ENCODE results near the gene ERN1. TPM values are rescaled to one million over a fixed set of nuclear protein-coding genes. Genes with fewer than 3 reads are reported as not detected.

Gene ERN1
- total and polyA plus RNA-seq, 2 of the 13 experiments (the other 11 are each of a cell fraction or from before 2014, with no cell fraction given): 6.0 to 12.7 TPM

DNA sequence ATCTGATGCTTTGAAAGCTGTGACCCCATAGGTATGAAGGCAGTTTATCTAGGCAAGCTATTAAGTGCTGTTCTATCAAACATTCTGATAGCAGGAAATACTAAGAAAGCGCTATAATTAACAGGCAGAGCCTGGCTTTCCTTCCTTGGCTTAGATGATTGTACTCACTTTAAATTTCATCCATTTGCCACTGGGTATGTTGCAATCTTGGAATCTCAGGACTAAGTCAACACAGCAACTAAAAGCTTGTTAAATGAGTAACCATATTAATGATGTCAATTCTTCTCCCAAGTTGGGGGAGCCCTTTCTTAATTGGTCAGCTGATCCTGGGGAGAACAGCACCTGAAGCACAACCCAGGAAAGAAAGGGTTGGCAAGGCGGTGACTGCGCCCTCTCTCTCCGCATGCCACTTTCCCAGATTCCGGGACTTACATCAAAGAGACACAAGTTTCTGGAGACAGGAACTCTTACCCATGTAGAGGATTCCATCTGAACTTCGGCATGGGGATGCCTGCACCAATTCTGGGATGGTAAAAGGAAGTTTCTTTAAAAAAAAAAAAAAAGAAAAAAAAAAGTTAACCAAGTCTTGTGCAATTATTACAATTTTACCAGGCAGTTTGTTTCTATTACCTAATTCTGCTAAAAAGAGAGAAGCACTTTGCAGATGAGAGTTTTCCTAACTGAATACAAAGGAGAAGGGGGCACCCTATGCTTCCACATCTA lies 55.1 kb downstream of the ERN1 start (continued):
- TF ChIP-seq, protein P1, sequence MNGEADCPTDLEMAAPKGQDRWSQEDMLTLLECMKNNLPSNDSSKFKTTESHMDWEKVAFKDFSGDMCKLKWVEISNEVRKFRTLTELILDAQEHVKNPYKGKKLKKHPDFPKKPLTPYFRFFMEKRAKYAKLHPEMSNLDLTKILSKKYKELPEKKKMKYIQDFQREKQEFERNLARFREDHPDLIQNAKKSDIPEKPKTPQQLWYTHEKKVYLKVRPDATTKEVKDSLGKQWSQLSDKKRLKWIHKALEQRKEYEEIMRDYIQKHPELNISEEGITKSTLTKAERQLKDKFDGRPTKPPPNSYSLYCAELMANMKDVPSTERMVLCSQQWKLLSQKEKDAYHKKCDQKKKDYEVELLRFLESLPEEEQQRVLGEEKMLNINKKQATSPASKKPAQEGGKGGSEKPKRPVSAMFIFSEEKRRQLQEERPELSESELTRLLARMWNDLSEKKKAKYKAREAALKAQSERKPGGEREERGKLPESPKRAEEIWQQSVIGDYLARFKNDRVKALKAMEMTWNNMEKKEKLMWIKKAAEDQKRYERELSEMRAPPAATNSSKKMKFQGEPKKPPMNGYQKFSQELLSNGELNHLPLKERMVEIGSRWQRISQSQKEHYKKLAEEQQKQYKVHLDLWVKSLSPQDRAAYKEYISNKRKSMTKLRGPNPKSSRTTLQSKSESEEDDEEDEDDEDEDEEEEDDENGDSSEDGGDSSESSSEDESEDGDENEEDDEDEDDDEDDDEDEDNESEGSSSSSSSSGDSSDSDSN (CRISPR knock-in tag; IDR thresholded peaks at IDR 0.05): no peak

DNA sequence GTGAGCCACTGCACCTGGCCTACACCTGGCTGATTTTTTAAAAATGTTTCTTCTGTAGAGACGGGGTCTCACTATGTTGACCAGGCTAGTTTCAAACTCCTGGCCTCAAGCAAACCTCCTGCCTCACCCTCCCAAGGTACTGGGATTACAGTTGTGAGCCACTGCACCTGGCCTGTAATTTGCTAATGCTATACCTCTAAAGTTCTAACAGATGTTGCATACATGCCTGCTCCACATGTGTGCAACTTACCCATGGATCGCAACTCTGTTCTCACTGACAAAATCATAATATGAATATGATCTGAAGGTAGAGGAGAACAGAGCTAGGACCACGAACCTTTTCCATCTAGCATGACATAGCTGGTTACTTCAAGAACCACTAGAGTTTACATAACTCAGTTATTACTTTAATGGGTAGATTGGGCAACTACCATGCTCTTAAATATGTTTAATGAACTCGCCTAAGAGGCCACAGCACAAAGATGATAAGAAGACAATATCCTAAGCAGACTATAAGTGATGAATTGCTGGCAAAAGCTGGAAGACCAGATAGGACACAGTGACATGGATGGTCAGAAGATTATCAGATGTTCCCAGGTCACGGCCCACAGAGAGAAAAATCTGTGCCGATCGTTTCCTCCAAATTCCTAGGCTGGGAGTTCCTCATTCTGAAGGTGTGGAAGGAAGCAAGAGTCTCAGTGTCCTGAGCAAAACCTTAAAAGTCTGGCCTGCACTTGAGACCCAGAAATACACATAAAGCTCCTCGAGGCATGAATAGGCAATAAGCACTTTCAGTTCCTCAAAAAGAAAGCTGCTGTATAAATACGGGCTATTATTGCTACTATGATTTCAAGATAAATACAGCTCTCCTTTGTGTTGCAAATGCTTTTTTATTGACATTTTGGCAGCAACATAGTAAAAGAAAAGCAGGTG lies 55.9 kb downstream of the ERN1 start:
- no peak overlapping the region for H2AFZ ChIP-seq (ENCODE audit: low read length)
- peak overlapping the region in 1 of 3 experiments; percentile 44; a peak in 1 of 6 replicates for H3K4me3 ChIP-seq (replicated peaks in 1 of 3; ENCODE audit: insufficient read depth in 1 of 3, low read depth in 2 of 3, low read length in 3 of 3)
- WGBS (ENCODE audit: low lambda C conversion rate): 58% methylated on average over 9 of the region's 9 CpGs
- H3K27ac ChIP-seq (ENCODE audit: extremely low read length, insufficient read depth, low read length): peak overlapping the region; percentile 58
- ChIA-PET CTCF (ENCODE audit: low intra/inter-chr PET ratio, low total read pairs) (no interaction called here), POLR2A (interaction anchor here (0.6 to 4.5 kb wide), 14 partner anchors 9 to 142 kb away, joined by 3 to 48 read pairs (median 6); partner anchors contain the start of gene ERN1)
- intact Hi-C loops (cut with micrococcal nuclease; ENCODE audit: unreplicated experiment) (loop anchor here (1.0 kb wide), 1 partner anchor 8 kb away; no protein-coding TSS in a partner anchor), in situ Hi-C loops (cut with HindIII; ENCODE audit: extremely low pct_ligation_motif_present, low pct_unique_long_range_greater_than_20kb) (no loop called here)
- peak; percentile 12 for FAIRE-seq
- H3K9ac ChIP-seq (ENCODE audit: insufficient read depth, low read depth, low read length): peak overlapping the region; percentile 20; the same call in 1 of the 2 replicates
- BruUV-seq (replicated peaks): TSS peak; percentile 29
- H3K27me3 ChIP-seq (ENCODE audit: control insufficient read depth in 1 of 2, insufficient read depth in 2 of 2, low read length in 2 of 2): no peaks in the 10 kb centered on the region
- H3K4me1 ChIP-seq (ENCODE audit: insufficient read depth, low read length): peaks cover 40% of the 10 kb centered on the region
- H4K20me1 ChIP-seq (ENCODE audit: insufficient read depth, low read length): no peaks in the 10 kb centered on the region
- H3K36me3 ChIP-seq (replicated peaks in 1 of 2; ENCODE audit: control insufficient read depth in 1 of 2, insufficient read depth in 2 of 2, low read length in 2 of 2): peaks cover 21 to 56% of the 10 kb centered on the region in 2 experiments
- DNase-seq (ENCODE audit: low spot score): no peak
- H3K9me3 ChIP-seq (ENCODE audit: low read length): peaks cover 7% of the 10 kb centered on the region
- peak overlapping the region; percentile 61 for H3K4me2 ChIP-seq (ENCODE audit: low read depth, low read length)
- no peaks in the 10 kb centered on the region for H3K79me2 ChIP-seq (ENCODE audit: insufficient read depth, low read length)
- peak; percentile 34; the same call in 2 of the 3 replicates for ATAC-seq
- TF ChIP-seq HCFC1 (IDR thresholded peaks at IDR 0.05; ENCODE audit: low read depth, low read length): no peak
- no peak for TF ChIP-seq MAZ (IDR thresholded peaks at IDR 0.05; ENCODE audit: borderline replicate concordance, low read depth, low read length)
- no peak for TF ChIP-seq MAZ (CRISPR knock-in tag; IDR thresholded peaks at IDR 0.05; ENCODE audit: low read depth)
- TF ChIP-seq NFIC (IDR thresholded peaks at IDR 0.05; ENCODE audit: low read length): peak; percentile 9; the same call in 1 of the 2 replicates
- TF ChIP-seq, protein P2, sequence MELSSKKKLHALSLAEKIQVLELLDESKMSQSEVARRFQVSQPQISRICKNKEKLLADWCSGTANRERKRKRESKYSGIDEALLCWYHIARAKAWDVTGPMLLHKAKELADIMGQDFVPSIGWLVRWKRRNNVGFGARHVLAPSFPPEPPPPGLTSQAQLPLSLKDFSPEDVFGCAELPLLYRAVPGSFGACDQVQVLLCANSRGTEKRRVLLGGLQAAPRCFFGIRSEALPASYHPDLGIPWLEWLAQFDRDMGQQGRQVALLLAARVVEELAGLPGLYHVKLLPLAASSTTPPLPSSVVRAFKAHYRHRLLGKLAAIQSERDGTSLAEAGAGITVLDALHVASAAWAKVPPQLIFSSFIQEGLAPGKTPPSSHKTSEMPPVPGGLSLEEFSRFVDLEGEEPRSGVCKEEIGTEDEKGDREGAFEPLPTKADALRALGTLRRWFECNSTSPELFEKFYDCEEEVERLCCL (CRISPR knock-in tag; IDR thresholded peaks at IDR 0.05; ENCODE audit: borderline replicate concordance): no peak
- no peak for TF ChIP-seq FOXK2 (IDR thresholded peaks at IDR 0.05)
- TF ChIP-seq DMAP1 (CRISPR knock-in tag; IDR thresholded peaks at IDR 0.05): 0 out of 2 replicates have a peak, but pooled peaks have one; percentile 48
- TF ChIP-seq, protein P3, sequence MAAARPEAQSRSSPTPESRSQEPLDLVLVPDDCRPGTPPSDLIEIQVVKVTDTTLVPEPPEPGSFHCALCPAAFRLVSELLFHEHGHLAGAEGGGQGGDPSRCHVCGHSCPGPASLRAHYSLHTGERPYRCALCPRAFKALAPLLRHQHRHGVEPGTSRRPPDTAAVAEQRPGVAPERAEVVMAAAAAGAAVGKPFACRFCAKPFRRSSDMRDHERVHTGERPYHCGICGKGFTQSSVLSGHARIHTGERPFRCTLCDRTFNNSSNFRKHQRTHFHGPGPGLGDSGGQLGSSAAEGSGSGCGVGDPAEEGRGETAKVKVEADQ (CRISPR knock-in tag; IDR thresholded peaks at IDR 0.05; ENCODE audit: borderline replicate concordance): 0 out of 2 replicates have a peak, but pooled peaks have one; percentile 22
- no peak for TF ChIP-seq EED (CRISPR knock-in tag; IDR thresholded peaks at IDR 0.05)
- TF ChIP-seq NR2C2 (CRISPR knock-in tag; IDR thresholded peaks at IDR 0.05; ENCODE audit: borderline replicate concordance): peak; percentile 32; the same call in 1 of the 2 replicates
- TF ChIP-seq, protein P4, sequence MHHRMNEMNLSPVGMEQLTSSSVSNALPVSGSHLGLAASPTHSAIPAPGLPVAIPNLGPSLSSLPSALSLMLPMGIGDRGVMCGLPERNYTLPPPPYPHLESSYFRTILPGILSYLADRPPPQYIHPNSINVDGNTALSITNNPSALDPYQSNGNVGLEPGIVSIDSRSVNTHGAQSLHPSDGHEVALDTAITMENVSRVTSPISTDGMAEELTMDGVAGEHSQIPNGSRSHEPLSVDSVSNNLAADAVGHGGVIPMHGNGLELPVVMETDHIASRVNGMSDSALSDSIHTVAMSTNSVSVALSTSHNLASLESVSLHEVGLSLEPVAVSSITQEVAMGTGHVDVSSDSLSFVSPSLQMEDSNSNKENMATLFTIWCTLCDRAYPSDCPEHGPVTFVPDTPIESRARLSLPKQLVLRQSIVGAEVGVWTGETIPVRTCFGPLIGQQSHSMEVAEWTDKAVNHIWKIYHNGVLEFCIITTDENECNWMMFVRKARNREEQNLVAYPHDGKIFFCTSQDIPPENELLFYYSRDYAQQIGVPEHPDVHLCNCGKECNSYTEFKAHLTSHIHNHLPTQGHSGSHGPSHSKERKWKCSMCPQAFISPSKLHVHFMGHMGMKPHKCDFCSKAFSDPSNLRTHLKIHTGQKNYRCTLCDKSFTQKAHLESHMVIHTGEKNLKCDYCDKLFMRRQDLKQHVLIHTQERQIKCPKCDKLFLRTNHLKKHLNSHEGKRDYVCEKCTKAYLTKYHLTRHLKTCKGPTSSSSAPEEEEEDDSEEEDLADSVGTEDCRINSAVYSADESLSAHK (CRISPR knock-in tag; IDR thresholded peaks at IDR 0.05; ENCODE audit: borderline replicate concordance): no peak

All from HepG2 (cell line).